ENCODE measurements around the gene SERPINA12. TPM values are rescaled to one million over a fixed set of nuclear protein-coding genes. Genes with fewer than 3 reads are reported as not detected.
A peak's percentile ranks its signal among the peaks of the same experiment; 100 is the strongest.

SERPINA12 gene
- total and polyA plus RNA-seq, 2 experiments from 2014 or later, result not detected

- no peaks in the 10 kb centered on the region for H3K27me3 ChIP-seq (ENCODE audit: insufficient read depth)
- peaks cover 15% of the 10 kb centered on the region for H3K27me3 Mint-ChIP-seq (ENCODE audit: insufficient read depth, low read depth, poor library complexity)
These were observed 9.0 kb downstream of the SERPINA12 start for GRCh38 chr14:94500264-94500663.

GRCh38 chr14:94499673-94500072 is 9.6 kb downstream of the SERPINA12 start:
- H3K4me1 Mint-ChIP-seq, result no peaks in the 10 kb centered on the region
- H3K36me3 Mint-ChIP-seq (ENCODE audit: low read depth), result no peaks in the 10 kb centered on the region
- Histone ChIP-seq H3K4me3 (no peak overlapping the region), H3K9me2 (ENCODE audit: insufficient read depth) (peaks cover 11% of the 10 kb centered on the region; the same call in 1 of the 2 replicates), H3K27ac (ENCODE audit: low read depth) (no peak overlapping the region), H2AFZ (no peak overlapping the region), H3K79me2 (replicated peaks; ENCODE audit: insufficient read depth) (no peaks in the 10 kb centered on the region), H4K20me1 (replicated peaks; ENCODE audit: insufficient read depth) (no peaks in the 10 kb centered on the region), H3K4me2 (no peak overlapping the region), H3K36me3 (ENCODE audit: insufficient read depth) (no peaks in the 10 kb centered on the region), H3K4me1 (ENCODE audit: insufficient read depth) (no peaks in the 10 kb centered on the region), H3F3A (replicated peaks; ENCODE audit: low read depth) (no peaks in the 10 kb centered on the region), H3K27me3 (ENCODE audit: insufficient read depth) (no peaks in the 10 kb centered on the region)
- H3K27me3 Mint-ChIP-seq (ENCODE audit: insufficient read depth, low read depth, poor library complexity), result peaks cover 13% of the 10 kb centered on the region
- no peak overlapping the region for H3K27ac Mint-ChIP-seq
- ATAC-seq (no peak), DNase-seq (ENCODE audit: low spot score) (no peak)
- no peak overlapping the region for H3K4me3 Mint-ChIP-seq
- no peaks in the 10 kb centered on the region for H3K9me3 Mint-ChIP-seq
- TF ChIP-seq CREB1 (CRISPR knock-in tag; IDR thresholded peaks at IDR 0.05; ENCODE audit: low read depth) (no peak), ZNF331 (CRISPR knock-in tag; IDR thresholded peaks at IDR 0.05; ENCODE audit: low read depth) (no peak), CTCF (conservative IDR thresholded peaks at IDR 0.05; ENCODE audit: low read depth in 2 of 2) (no peak), JUNB (IDR thresholded peaks at IDR 0.05; ENCODE audit: unreplicated experiment) (no peak), STAT1 (IDR thresholded peaks at IDR 0.05; ENCODE audit: unreplicated experiment) (no peak), NANOG (IDR thresholded peaks at IDR 0.05; ENCODE audit: borderline replicate concordance) (no peak), ETS1 (IDR thresholded peaks at IDR 0.05) (no peak)

More at GRCh38 chr14:94500264-94500663, 9.0 kb downstream of the SERPINA12 start:
- Mint-ChIP-seq H3K4me3 (no peak overlapping the region), H3K4me1 (no peaks in the 10 kb centered on the region), H3K27ac (no peak overlapping the region), H3K9me3 (no peaks in the 10 kb centered on the region), H3K36me3 (ENCODE audit: low read depth) (no peaks in the 10 kb centered on the region)
- H3K4me1 ChIP-seq (ENCODE audit: insufficient read depth), result no peaks in the 10 kb centered on the region
- TF ChIP-seq ZNF114 (CRISPR knock-in tag; IDR thresholded peaks at IDR 0.05) (no peak), ETS1 (IDR thresholded peaks at IDR 0.05) (no peak), STAT1 (IDR thresholded peaks at IDR 0.05; ENCODE audit: unreplicated experiment) (no peak), NANOG (IDR thresholded peaks at IDR 0.05; ENCODE audit: borderline replicate concordance) (no peak), POLR2AphosphoS5 (IDR thresholded peaks at IDR 0.05; ENCODE audit: low read depth) (no peak), REST (IDR thresholded peaks at IDR 0.05; ENCODE audit: unreplicated experiment) (no peak)
- no peak overlapping the region for H3K4me3 ChIP-seq
- no peaks in the 10 kb centered on the region for H3F3A ChIP-seq (replicated peaks; ENCODE audit: low read depth)
- no peak overlapping the region for H3K27ac ChIP-seq (ENCODE audit: low read depth)
- H3K36me3 ChIP-seq (ENCODE audit: insufficient read depth), result no peaks in the 10 kb centered on the region
- ATAC-seq (no peak), DNase-seq (ENCODE audit: low spot score) (peak; percentile 4)
- 0 out of 2 replicates have a peak overlapping the region, but pooled peaks have one; percentile 59 for H2AFZ ChIP-seq
- no peaks in the 10 kb centered on the region for H3K79me2 ChIP-seq (replicated peaks; ENCODE audit: insufficient read depth)
- no peaks in the 10 kb centered on the region for H4K20me1 ChIP-seq (replicated peaks; ENCODE audit: insufficient read depth)
- H3K4me2 ChIP-seq, result no peak overlapping the region
- H3K9me2 ChIP-seq (ENCODE audit: insufficient read depth), result peaks cover 11% of the 10 kb centered on the region; the same call in 1 of the 2 replicates
